ENCODE data around the gene RIPPLY2.
"Not testable (repeated sequence)": the region's sequence is repeated elsewhere in the genome, so short reads cannot be mapped to it uniquely, and the experiment has no call there.

Gene RIPPLY2

GRCh38 chr6:83853178-83854000 is at the start of gene RIPPLY2:
TSS of gene RIPPLY2 (plus strand) at chr6:83853360. CDS start at chr6:83853417, 57 bp downstream.
- DNase-seq = peak; percentile 20
- Mint-ChIP-seq H3K9me3 (no peaks in the 10 kb centered on the region), H3K36me3 (no peaks in the 10 kb centered on the region), H3K27me3 (peaks cover 52% of the 10 kb centered on the region), H3K4me1 (peaks cover 8% of the 10 kb centered on the region), H3K27ac (no peak within 1 kb of the TSS), H3K4me3 (peak within 1 kb of the TSS; percentile 9)
- CTCF ChIA-PET = no interaction called here

DNA sequence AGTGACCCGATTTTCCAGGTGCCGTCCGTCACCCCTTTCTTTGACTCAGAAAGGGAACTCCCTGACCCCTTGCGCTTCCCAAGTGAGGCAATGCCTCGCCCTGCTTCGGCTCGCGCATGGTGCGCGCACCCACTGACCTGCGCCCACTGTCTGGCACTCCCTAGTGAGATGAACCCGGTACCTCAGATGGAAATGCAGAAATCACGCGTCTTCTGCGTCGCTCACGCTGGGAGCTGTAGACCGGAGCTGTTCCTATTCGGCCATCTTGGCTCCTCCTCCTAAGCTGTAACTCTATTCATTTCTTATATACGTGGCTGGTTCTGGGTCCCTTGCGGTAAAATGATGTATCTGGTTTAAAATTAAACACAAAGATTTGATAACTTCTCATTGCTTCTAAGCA is 49.7 kb upstream of the RIPPLY2 start:
- H3K27ac Mint-ChIP-seq, H3K9me3 Mint-ChIP-seq, DNase-seq, H3K4me1 Mint-ChIP-seq, H3K36me3 Mint-ChIP-seq, H3K4me3 Mint-ChIP-seq, CTCF ChIA-PET, H3K27me3 Mint-ChIP-seq: not testable (repeated sequence)

- H3K9me3 Mint-ChIP-seq = no peaks in the 10 kb centered on the region
- H3K36me3 Mint-ChIP-seq = no peaks in the 10 kb centered on the region
- no peaks in the 10 kb centered on the region for H3K4me1 Mint-ChIP-seq
- no peak overlapping the region for H3K4me3 Mint-ChIP-seq
- no peak overlapping the region for H3K27ac Mint-ChIP-seq
- H3K27me3 Mint-ChIP-seq = no peaks in the 10 kb centered on the region
- DNase-seq = no peak
- CTCF ChIA-PET = no interaction called here
Observed at GRCh38 chr6:83804886-83805285, 48.3 kb upstream of the RIPPLY2 start.

- CTCF ChIA-PET = no interaction called here
- no peaks in the 10 kb centered on the region for H3K27me3 Mint-ChIP-seq
- no peaks in the 10 kb centered on the region for H3K4me1 Mint-ChIP-seq
- no peaks in the 10 kb centered on the region for H3K36me3 Mint-ChIP-seq
- H3K27ac Mint-ChIP-seq = no peak overlapping the region
- H3K4me3 Mint-ChIP-seq = no peak overlapping the region
- DNase-seq = no peak
- H3K9me3 Mint-ChIP-seq = no peaks in the 10 kb centered on the region
Observed at GRCh38 chr6:83808005-83808404, 45.2 kb upstream of the RIPPLY2 start.

DNA sequence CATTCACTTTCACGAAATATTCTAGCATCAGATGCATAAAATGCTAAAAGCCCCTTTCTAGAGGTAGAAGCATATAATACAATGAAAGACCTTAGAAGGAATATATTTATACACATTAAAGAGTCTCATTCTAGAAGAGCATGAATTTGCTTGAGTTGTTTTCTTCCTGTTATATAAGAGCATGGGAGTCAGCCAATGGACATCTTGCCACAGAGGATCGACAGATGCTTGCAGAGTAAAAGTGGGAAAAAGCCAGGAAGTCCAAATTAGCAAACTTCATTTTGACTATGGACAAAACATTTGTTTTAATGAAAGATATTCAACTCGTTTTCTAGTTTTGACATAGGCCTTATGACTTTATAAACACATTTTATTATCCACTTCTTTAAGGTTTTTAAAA is 44.2 kb upstream of the RIPPLY2 start:
- no peaks in the 10 kb centered on the region for H3K27me3 Mint-ChIP-seq
- DNase-seq = no peak
- CTCF ChIA-PET = no interaction called here
- no peaks in the 10 kb centered on the region for H3K4me1 Mint-ChIP-seq
- H3K36me3 Mint-ChIP-seq = no peaks in the 10 kb centered on the region
- H3K27ac Mint-ChIP-seq = no peak overlapping the region
- H3K9me3 Mint-ChIP-seq = no peaks in the 10 kb centered on the region
- no peak overlapping the region for H3K4me3 Mint-ChIP-seq

DNA sequence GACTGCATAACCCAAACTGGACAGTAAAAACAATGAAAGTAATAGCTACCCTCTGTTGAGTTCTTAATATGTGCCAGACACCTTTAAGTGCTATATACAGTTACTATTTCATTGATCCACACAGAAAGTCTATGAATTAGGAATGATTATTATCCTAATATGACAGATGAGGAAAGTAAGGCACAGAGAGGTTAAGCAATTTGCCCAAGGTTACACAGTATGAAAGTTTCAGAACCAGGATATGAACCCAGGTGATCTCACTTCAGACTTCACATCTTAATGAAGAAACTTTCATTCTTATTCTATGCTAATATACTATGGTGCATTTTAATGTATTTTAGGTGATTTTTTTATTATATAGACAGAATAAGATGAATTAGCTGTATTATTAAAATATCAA is 40.6 kb upstream of the RIPPLY2 start:
- no peak for DNase-seq
- Mint-ChIP-seq H3K27ac (no peak overlapping the region), H3K4me3 (no peak overlapping the region), H3K36me3 (no peaks in the 10 kb centered on the region), H3K27me3 (no peaks in the 10 kb centered on the region), H3K9me3 (no peaks in the 10 kb centered on the region), H3K4me1 (no peaks in the 10 kb centered on the region)
- CTCF ChIA-PET = no interaction called here

GRCh38 chr6:83815631-83816272 is 37.4 kb upstream of the RIPPLY2 start:
- CTCF ChIA-PET = no interaction called here
- H3K27me3 Mint-ChIP-seq = no peaks in the 10 kb centered on the region
- no peaks in the 10 kb centered on the region for H3K9me3 Mint-ChIP-seq
- H3K27ac Mint-ChIP-seq = no peak overlapping the region
- H3K4me1 Mint-ChIP-seq = no peaks in the 10 kb centered on the region
- no peak overlapping the region for H3K4me3 Mint-ChIP-seq
- no peaks in the 10 kb centered on the region for H3K36me3 Mint-ChIP-seq
- DNase-seq = no peak

- CTCF ChIA-PET = no interaction called here
- Mint-ChIP-seq H3K4me3 (no peak overlapping the region), H3K4me1 (no peaks in the 10 kb centered on the region), H3K9me3 (no peaks in the 10 kb centered on the region), H3K36me3 (no peaks in the 10 kb centered on the region), H3K27me3 (peaks cover 3% of the 10 kb centered on the region), H3K27ac (no peak overlapping the region)
- DNase-seq = no peak
Observed at GRCh38 chr6:83822629-83823169, 30.5 kb upstream of the RIPPLY2 start.

DNA sequence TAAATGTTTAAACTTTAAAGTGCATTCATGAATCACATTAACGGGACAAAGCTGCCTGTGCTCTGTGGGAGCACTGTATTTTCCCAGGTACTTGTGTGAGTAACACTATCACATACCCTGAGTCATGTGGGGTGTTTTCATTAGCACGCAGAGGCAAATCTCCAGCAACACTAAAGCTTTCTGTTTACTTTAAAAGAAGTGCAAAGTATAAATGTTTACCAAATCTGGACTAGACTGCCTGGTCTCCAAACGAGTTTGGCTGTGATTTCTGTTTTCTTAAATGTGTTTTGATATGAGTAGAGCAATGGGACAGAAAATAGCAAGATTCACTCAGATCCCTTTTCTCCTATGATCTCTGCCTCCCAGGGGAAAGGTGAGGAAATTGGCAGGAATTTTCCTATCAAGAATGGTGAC is 28.8 kb upstream of the RIPPLY2 start:
- H3K9me3 Mint-ChIP-seq = no peaks in the 10 kb centered on the region
- CTCF ChIA-PET = no interaction called here
- no peaks in the 10 kb centered on the region for H3K36me3 Mint-ChIP-seq
- peaks cover 3% of the 10 kb centered on the region for H3K27me3 Mint-ChIP-seq
- H3K4me1 Mint-ChIP-seq = no peaks in the 10 kb centered on the region
- no peak overlapping the region for H3K4me3 Mint-ChIP-seq
- DNase-seq = no peak
- H3K27ac Mint-ChIP-seq = no peak overlapping the region

DNA sequence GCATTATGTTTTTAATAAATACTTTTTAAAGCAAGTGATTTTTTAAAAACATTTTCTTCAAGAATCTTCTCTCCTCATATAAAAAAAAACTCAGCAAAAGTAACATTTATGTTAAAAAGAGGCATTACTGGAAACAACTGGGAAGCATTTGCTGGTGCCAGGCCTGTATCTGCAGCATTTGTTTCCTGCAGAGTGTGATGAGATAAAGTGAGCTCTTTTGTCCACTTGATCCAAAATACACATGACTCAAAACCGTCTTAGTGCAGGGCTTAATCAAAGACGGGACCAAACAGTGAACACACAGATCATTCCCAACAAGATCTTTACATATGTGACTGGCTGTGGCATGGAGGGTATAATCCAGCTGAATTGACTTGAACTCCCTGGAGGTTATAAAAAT is 28.3 kb upstream of the RIPPLY2 start:
- Mint-ChIP-seq H3K27me3 (peaks cover 3% of the 10 kb centered on the region), H3K27ac (no peak overlapping the region), H3K36me3 (no peaks in the 10 kb centered on the region), H3K4me1 (no peaks in the 10 kb centered on the region), H3K9me3 (no peaks in the 10 kb centered on the region), H3K4me3 (no peak overlapping the region)
- DNase-seq = no peak
- CTCF ChIA-PET = no interaction called here

GRCh38 chr6:83827050-83827449 is 26.1 kb upstream of the RIPPLY2 start:
- H3K27me3 Mint-ChIP-seq = peaks cover 7% of the 10 kb centered on the region
- no peak overlapping the region for H3K4me3 Mint-ChIP-seq
- H3K9me3 Mint-ChIP-seq = no peaks in the 10 kb centered on the region
- DNase-seq = no peak
- CTCF ChIA-PET = no interaction called here
- H3K27ac Mint-ChIP-seq = no peak overlapping the region
- no peaks in the 10 kb centered on the region for H3K4me1 Mint-ChIP-seq
- H3K36me3 Mint-ChIP-seq = no peaks in the 10 kb centered on the region

- Mint-ChIP-seq H3K27me3 (no peaks in the 10 kb centered on the region), H3K4me3 (no peak overlapping the region), H3K36me3 (no peaks in the 10 kb centered on the region), H3K27ac (no peak overlapping the region), H3K4me1 (no peaks in the 10 kb centered on the region), H3K9me3 (no peaks in the 10 kb centered on the region)
- no peak for DNase-seq
- CTCF ChIA-PET = no interaction called here
Observed at GRCh38 chr6:83838727-83839126, 14.4 kb upstream of the RIPPLY2 start.

- Mint-ChIP-seq H3K36me3 (no peaks in the 10 kb centered on the region), H3K27me3 (peaks cover 8% of the 10 kb centered on the region), H3K27ac (no peak overlapping the region), H3K4me3 (no peak overlapping the region), H3K4me1 (no peaks in the 10 kb centered on the region), H3K9me3 (no peaks in the 10 kb centered on the region)
- CTCF ChIA-PET = no interaction called here
- no peak for DNase-seq
Observed at GRCh38 chr6:83844170-83844569, 9.0 kb upstream of the RIPPLY2 start.

DNA sequence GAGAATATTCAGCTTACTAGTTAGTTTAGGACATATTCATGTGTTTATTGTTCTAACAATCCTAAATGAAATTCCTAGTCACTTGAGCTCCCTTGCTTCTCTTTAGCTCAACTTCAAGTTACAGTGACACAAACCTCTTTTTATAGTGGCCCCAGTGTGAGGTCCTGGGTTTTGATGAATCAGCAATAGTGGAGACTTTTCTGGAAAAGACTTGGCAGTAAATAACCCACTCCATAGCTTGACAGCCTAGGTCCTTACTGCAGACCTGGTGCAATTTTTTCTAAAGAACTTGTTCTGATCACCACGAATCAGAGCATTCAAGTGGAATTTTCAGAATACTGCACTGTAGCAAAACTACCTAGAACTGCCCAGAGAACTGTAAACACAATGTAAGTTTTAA is 6.9 kb upstream of the RIPPLY2 start:
- H3K27me3 Mint-ChIP-seq = peaks cover 15% of the 10 kb centered on the region
- no peak for DNase-seq
- CTCF ChIA-PET = no interaction called here
- H3K4me1 Mint-ChIP-seq = no peaks in the 10 kb centered on the region
- no peaks in the 10 kb centered on the region for H3K9me3 Mint-ChIP-seq
- H3K27ac Mint-ChIP-seq = no peak overlapping the region
- no peak overlapping the region for H3K4me3 Mint-ChIP-seq
- no peaks in the 10 kb centered on the region for H3K36me3 Mint-ChIP-seq

GRCh38 chr6:83847179-83847578 is 6.0 kb upstream of the RIPPLY2 start:
- H3K27me3 Mint-ChIP-seq = peaks cover 19% of the 10 kb centered on the region

More at GRCh38 chr6:83847179-83847578, 6.0 kb upstream of the RIPPLY2 start:
- Mint-ChIP-seq H3K4me3 (no peak overlapping the region), H3K9me3 (no peaks in the 10 kb centered on the region), H3K36me3 (no peaks in the 10 kb centered on the region), H3K27ac (no peak overlapping the region), H3K4me1 (no peaks in the 10 kb centered on the region)
- CTCF ChIA-PET = no interaction called here
- no peak for DNase-seq
